ENCODE measurements around the gene ASRGL1.

- TF ChIP-seq, protein P1, sequence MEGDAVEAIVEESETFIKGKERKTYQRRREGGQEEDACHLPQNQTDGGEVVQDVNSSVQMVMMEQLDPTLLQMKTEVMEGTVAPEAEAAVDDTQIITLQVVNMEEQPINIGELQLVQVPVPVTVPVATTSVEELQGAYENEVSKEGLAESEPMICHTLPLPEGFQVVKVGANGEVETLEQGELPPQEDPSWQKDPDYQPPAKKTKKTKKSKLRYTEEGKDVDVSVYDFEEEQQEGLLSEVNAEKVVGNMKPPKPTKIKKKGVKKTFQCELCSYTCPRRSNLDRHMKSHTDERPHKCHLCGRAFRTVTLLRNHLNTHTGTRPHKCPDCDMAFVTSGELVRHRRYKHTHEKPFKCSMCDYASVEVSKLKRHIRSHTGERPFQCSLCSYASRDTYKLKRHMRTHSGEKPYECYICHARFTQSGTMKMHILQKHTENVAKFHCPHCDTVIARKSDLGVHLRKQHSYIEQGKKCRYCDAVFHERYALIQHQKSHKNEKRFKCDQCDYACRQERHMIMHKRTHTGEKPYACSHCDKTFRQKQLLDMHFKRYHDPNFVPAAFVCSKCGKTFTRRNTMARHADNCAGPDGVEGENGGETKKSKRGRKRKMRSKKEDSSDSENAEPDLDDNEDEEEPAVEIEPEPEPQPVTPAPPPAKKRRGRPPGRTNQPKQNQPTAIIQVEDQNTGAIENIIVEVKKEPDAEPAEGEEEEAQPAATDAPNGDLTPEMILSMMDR (IDR thresholded peaks at IDR 0.05) = no peak
- no peak for TF ChIP-seq ZFX (IDR thresholded peaks at IDR 0.05; ENCODE audit: borderline replicate concordance)
Measured at GRCh38 chr11:62435846-62436660, 98.8 kb downstream of the ASRGL1 start.

All from 22Rv1 (cell line).